Left lung (tissue), 10 donors: Measurements from ENCODE around the gene IFI44. TPM values are rescaled to one million over a fixed set of nuclear protein-coding genes. Genes with fewer than 3 reads are reported as not detected.

Experiments used
- ATAC-seq: fragments of 200-7000 bp; cut with Tn5 transposase; one replicate; pipeline ENCODE4 v1.9.1; 2020; ENCODE audit warnings: moderate library complexity
- DNase-seq, 4 donors: peaks; one replicate each; pipeline ENCODE4 v3.0.0-alpha.2; 2013 to 2020
- H3K27ac ChIP-seq, 2 donors: fragments of 200-600 bp; sonication (generic) in 1 of 2; one replicate each; pipeline versions ENCODE4 v1.5.0 to v1.8.0; 2020 to 2021
- H3K27me3 ChIP-seq, 2 donors: fragments of 200-600 bp; sonication (generic) in 1 of 2; one replicate each; pipeline versions ENCODE4 v1.5.0 to v1.8.0; 2020 to 2021
- H3K36me3 ChIP-seq, 2 donors: fragments of 200-600 bp; sonication (generic) in 1 of 2; one replicate each; pipeline versions ENCODE4 v1.5.0 to v1.8.0; 2020 to 2021
- H3K4me1 ChIP-seq, 2 donors: fragments of 200-600 bp; one replicate each; pipeline ENCODE4 v1.8.0; 2021
- H3K4me3 ChIP-seq, 2 donors: fragments of 200-600 bp; sonication (generic) in 1 of 2; one replicate each; pipeline versions ENCODE4 v1.5.0 to v1.8.0; 2020 to 2021; ENCODE audit warnings: mild to moderate bottlenecking in 1 of 2
- H3K9me3 ChIP-seq, 2 donors: fragments of 200-600 bp; sonication (generic) in 1 of 2; one replicate each; pipeline versions ENCODE4 v1.5.0 to v1.8.0; 2020 to 2021
- CTCF ChIP-seq, 2 donors: fragments of 200-600 bp; sonication (generic) in 1 of 2; IDR thresholded peaks; one replicate each; pipeline versions ENCODE4 v1.5.0 to v1.8.0; 2021; ENCODE audit warnings: antibody characterized with exemption in 2 of 2
- intact Hi-C, 2 donors: fragments of 100-400 bp; cut with DNase I; formaldehyde crosslinking; loops; one replicate each; pipeline versions ENCODE4 v1.11.2 to v1.14.2; 2022
- polyA plus RNA-seq, 6 donors: library from polyadenylated mRNA; unstranded; fragments of 120-200 nt; gene quantifications; one replicate each; pipeline ENCODE4 v1.2.1, GENCODE V29; 2013; ENCODE audit not compliant: insufficient read length in 6 of 6
- total RNA-seq, 2 donors: library from RNA; stranded (reverse); fragmentation: NEBNext Ultra II Directional; extraction: Animal tissue kit (Norgen Biotek cat#: 25700); gene quantifications; one replicate each; pipeline ENCODE4 v1.2.1, GENCODE V29; 2021
- donor health status: DM: no; HTN: yes; CAD: no.
- donor health status: DM: no; HTN: no; CAD: no.

IFI44 gene
- total and polyA plus RNA-seq, 8 donors, result 40.8 to 77.8 (median 53.7) TPM

- Histone ChIP-seq H3K4me1 (peaks cover 0 to 8% of the 10 kb centered on the region in 2 donors), H3K36me3 (no peaks in the 10 kb centered on the region), H3K4me3 (no peak overlapping the region), H3K27ac (no peak overlapping the region), H3K27me3 (no peaks in the 10 kb centered on the region), H3K9me3 (no peaks in the 10 kb centered on the region)
- DNase-seq (no peak), ATAC-seq (no peak)
- intact Hi-C loops, result loop anchor here in 1 of 2 donors (5.0 kb wide), 1 partner anchor 60 kb away; no protein-coding TSS in a partner anchor
- TF ChIP-seq CTCF (IDR thresholded peaks at IDR 0.05), result no peak
Measured at GRCh38 chr1:78677788-78678187, 28.2 kb downstream of the IFI44 start.

GRCh38 chr1:78678324-78678723 is 28.7 kb downstream of the IFI44 start:
- ATAC-seq, result no peak
- Histone ChIP-seq H3K27me3 (no peaks in the 10 kb centered on the region), H3K9me3 (no peaks in the 10 kb centered on the region), H3K36me3 (no peaks in the 10 kb centered on the region), H3K27ac (no peak overlapping the region), H3K4me3 (no peak overlapping the region), H3K4me1 (peaks cover 0 to 8% of the 10 kb centered on the region in 2 donors)
- intact Hi-C loops, result loop anchor here in 1 of 2 donors (5.0 kb wide), 1 partner anchor 61 kb away; no protein-coding TSS in a partner anchor
- no peak for DNase-seq
- TF ChIP-seq CTCF (IDR thresholded peaks at IDR 0.05), result no peak

- H3K4me3 ChIP-seq, result no peak overlapping the region
- ATAC-seq (no peak), DNase-seq (no peak)
- H3K27me3 ChIP-seq, result no peaks in the 10 kb centered on the region
- H3K9me3 ChIP-seq, result no peaks in the 10 kb centered on the region
- no peak overlapping the region for H3K27ac ChIP-seq
- peaks cover 0 to 4% of the 10 kb centered on the region in 2 donors for H3K4me1 ChIP-seq
- no peak for TF ChIP-seq CTCF (IDR thresholded peaks at IDR 0.05)
- no peaks in the 10 kb centered on the region for H3K36me3 ChIP-seq
- intact Hi-C loops, result no loop called here
Measured at GRCh38 chr1:78681265-78681664, 31.6 kb downstream of the IFI44 start.

- intact Hi-C loops, result no loop called here
- ATAC-seq, result no peak
- no peaks in the 10 kb centered on the region for H3K9me3 ChIP-seq
- H3K4me1 ChIP-seq, result no peaks in the 10 kb centered on the region
- H3K4me3 ChIP-seq, result no peak overlapping the region
- no peak overlapping the region for H3K27ac ChIP-seq
- DNase-seq, result no peak
- no peak for TF ChIP-seq CTCF (IDR thresholded peaks at IDR 0.05)
- no peaks in the 10 kb centered on the region for H3K27me3 ChIP-seq
- no peaks in the 10 kb centered on the region for H3K36me3 ChIP-seq
Measured at GRCh38 chr1:78682496-78682895, 32.9 kb downstream of the IFI44 start.

- DNase-seq, result no peak
- no peaks in the 10 kb centered on the region for H3K36me3 ChIP-seq
- no peaks in the 10 kb centered on the region for H3K4me1 ChIP-seq
- no peak for ATAC-seq
- H3K27ac ChIP-seq, result no peak overlapping the region
- no peaks in the 10 kb centered on the region for H3K27me3 ChIP-seq
- intact Hi-C loops, result no loop called here
- no peak for TF ChIP-seq CTCF (IDR thresholded peaks at IDR 0.05)
- H3K9me3 ChIP-seq, result no peaks in the 10 kb centered on the region
- no peak overlapping the region for H3K4me3 ChIP-seq
Measured at GRCh38 chr1:78683079-78683478, 33.4 kb downstream of the IFI44 start.
